Measurements from ENCODE around the gene PIM2. TPM values are rescaled to one million over a fixed set of nuclear protein-coding genes. Genes with fewer than 3 reads are reported as not detected.

The PIM2 gene
- total and polyA plus RNA-seq, 4 donors, result 14.8 to 36.5 (median 24.5) TPM

- Histone ChIP-seq H3K4me3 (no peak overlapping the region), H3K27ac (ENCODE audit: low read depth in 1 of 2, low read length in 1 of 2) (no peak overlapping the region), H3K9ac (ENCODE audit: insufficient read depth in 1 of 2, low read length in 2 of 2) (no peak overlapping the region), H3K4me1 (ENCODE audit: control insufficient read depth in 5 of 5, insufficient read depth in 5 of 5, low read length in 5 of 5) (peaks cover 0 to 2% (median 0%) of the 10 kb centered on the region in 5 donors), H3K9me3 (ENCODE audit: control insufficient read depth in 4 of 4, insufficient read depth in 3 of 4, low read length in 3 of 4) (no peaks in the 10 kb centered on the region), H3K36me3 (ENCODE audit: control insufficient read depth in 4 of 4, insufficient read depth in 4 of 4, low read length in 4 of 4) (peaks cover 0 to 17% (median 6%) of the 10 kb centered on the region in 4 donors), H3K27me3 (ENCODE audit: control insufficient read depth in 3 of 3, insufficient read depth in 3 of 3, low read length in 2 of 3) (no peaks in the 10 kb centered on the region)
- no peak for TF ChIP-seq CTCF (IDR thresholded peaks at IDR 0.05; ENCODE audit: control extremely low read depth, extremely low read depth)
- ATAC-seq (ENCODE audit: insufficient read depth, low FRiP score), result no peak
- WGBS, 2 donors, result 90 to 98% methylated on average over 6 of the region's 6 CpGs
- DNase-seq, result no peak
These were observed 15.5 kb downstream of the PIM2 start for GRCh38 chrX:48903290-48903689.

- no peak overlapping the region for H3K9ac ChIP-seq (ENCODE audit: insufficient read depth in 1 of 2, low read length in 2 of 2)
- peaks cover 0 to under 1% (median 0%) of the 10 kb centered on the region in 4 donors for H3K9me3 ChIP-seq (ENCODE audit: control insufficient read depth in 4 of 4, insufficient read depth in 3 of 4, low read length in 3 of 4)
- H3K27ac ChIP-seq (ENCODE audit: low read depth in 1 of 2, low read length in 1 of 2), result no peak overlapping the region
- no peak for TF ChIP-seq CTCF (IDR thresholded peaks at IDR 0.05; ENCODE audit: control extremely low read depth, extremely low read depth)
- H3K4me1 ChIP-seq (ENCODE audit: control insufficient read depth in 5 of 5, insufficient read depth in 5 of 5, low read length in 5 of 5), result peaks cover 0 to 3% (median 0%) of the 10 kb centered on the region in 5 donors
- no peaks in the 10 kb centered on the region for H3K27me3 ChIP-seq (ENCODE audit: control insufficient read depth in 3 of 3, insufficient read depth in 3 of 3, low read length in 2 of 3)
- no peak for ATAC-seq (ENCODE audit: insufficient read depth, low FRiP score)
- peaks cover 0 to 17% (median 6%) of the 10 kb centered on the region in 4 donors for H3K36me3 ChIP-seq (ENCODE audit: control insufficient read depth in 4 of 4, insufficient read depth in 4 of 4, low read length in 4 of 4)
- WGBS, 2 donors, result 89 to 97% methylated on average over 12 to 14 of the region's 14 CpGs
- no peak overlapping the region for H3K4me3 ChIP-seq
- DNase-seq, result no peak
These were observed 16.0 kb downstream of the PIM2 start for GRCh38 chrX:48902776-48903175.

GRCh38 chrX:48902135-48902534 is 16.7 kb downstream of the PIM2 start:
- Histone ChIP-seq H3K4me3 (no peak overlapping the region), H3K4me1 (ENCODE audit: control insufficient read depth in 5 of 5, insufficient read depth in 5 of 5, low read length in 5 of 5) (peaks cover 0 to 3% (median 0%) of the 10 kb centered on the region in 5 donors), H3K27ac (ENCODE audit: low read depth in 1 of 2, low read length in 1 of 2) (no peak overlapping the region), H3K9ac (ENCODE audit: insufficient read depth in 1 of 2, low read length in 2 of 2) (no peak overlapping the region), H3K27me3 (ENCODE audit: control insufficient read depth in 3 of 3, insufficient read depth in 3 of 3, low read length in 2 of 3) (no peaks in the 10 kb centered on the region), H3K9me3 (ENCODE audit: control insufficient read depth in 4 of 4, insufficient read depth in 3 of 4, low read length in 3 of 4) (peaks cover 0 to 7% (median 0%) of the 10 kb centered on the region in 4 donors), H3K36me3 (ENCODE audit: control insufficient read depth in 4 of 4, insufficient read depth in 4 of 4, low read length in 4 of 4) (peaks cover 0 to 17% (median 6%) of the 10 kb centered on the region in 4 donors)
- no peak for DNase-seq
- no peak for ATAC-seq (ENCODE audit: insufficient read depth, low FRiP score)
- TF ChIP-seq CTCF (IDR thresholded peaks at IDR 0.05; ENCODE audit: control extremely low read depth, extremely low read depth), result no peak
- WGBS, 2 donors, result 94 to 96% methylated on average over 20 of the region's 20 CpGs

GRCh38 chrX:48901069-48901468 is 17.8 kb downstream of the PIM2 start:
- H3K9me3 ChIP-seq (ENCODE audit: control insufficient read depth in 4 of 4, insufficient read depth in 3 of 4, low read length in 3 of 4), result peaks cover 0 to 7% (median under 1%) of the 10 kb centered on the region in 4 donors
- no peak for ATAC-seq (ENCODE audit: insufficient read depth, low FRiP score)
- no peak for DNase-seq
- peaks cover 0 to 8% (median 3%) of the 10 kb centered on the region in 5 donors for H3K4me1 ChIP-seq (ENCODE audit: control insufficient read depth in 5 of 5, insufficient read depth in 5 of 5, low read length in 5 of 5)
- TF ChIP-seq CTCF (IDR thresholded peaks at IDR 0.05; ENCODE audit: control extremely low read depth, extremely low read depth), result no peak
- no peak overlapping the region for H3K27ac ChIP-seq (ENCODE audit: low read depth in 1 of 2, low read length in 1 of 2)
- no peaks in the 10 kb centered on the region for H3K27me3 ChIP-seq (ENCODE audit: control insufficient read depth in 3 of 3, insufficient read depth in 3 of 3, low read length in 2 of 3)
- no peak overlapping the region for H3K4me3 ChIP-seq
- H3K36me3 ChIP-seq (ENCODE audit: control insufficient read depth in 4 of 4, insufficient read depth in 4 of 4, low read length in 4 of 4), result peaks cover 0 to 15% (median 5%) of the 10 kb centered on the region in 4 donors
- H3K9ac ChIP-seq (ENCODE audit: insufficient read depth in 1 of 2, low read length in 2 of 2), result no peak overlapping the region
- WGBS, 2 donors, result 81 to 98% methylated on average over 7 of the region's 7 CpGs
